Hepatocyte (in vitro differentiated cells): ENCODE measurements around the gene PLPPR3. TPM values are rescaled to one million over a fixed set of nuclear protein-coding genes. Genes with fewer than 3 reads are reported as not detected.

Experiments used
- DNase-seq: peaks from one replicate; pipeline ENCODE4 v3.0.0-alpha.2; 2016; ENCODE audit warnings: low spot score
- H2AFZ ChIP-seq: fragments of 200-600 bp; sonication (generic); 2 replicates; pipeline ENCODE4 v1.6.0; 2016; ENCODE audit warnings: antibody characterized with exemption, mild to moderate bottlenecking
- H3K27ac ChIP-seq: fragments of 200-600 bp; sonication (generic); 2 replicates; pipeline ENCODE4 v1.5.1; 2016; ENCODE audit warnings: mild to moderate bottlenecking
- H3K27me3 ChIP-seq: fragments of 200-600 bp; sonication (generic); 2 replicates; pipeline ENCODE4 v1.6.1; 2016
- H3K36me3 ChIP-seq: fragments of 200-600 bp; sonication (generic); replicated peaks from 2 replicates; pipeline ENCODE4 v1.5.1; 2016; ENCODE audit warnings: low read depth; ENCODE audit not compliant: insufficient read depth
- H3K4me1 ChIP-seq: fragments of 200-600 bp; sonication (generic); 2 replicates; pipeline ENCODE4 v1.5.1; 2016; ENCODE audit warnings: mild to moderate bottlenecking, moderate library complexity; ENCODE audit not compliant: insufficient read depth
- H3K4me2 ChIP-seq: fragments of 200-600 bp; sonication (generic); 2 replicates; pipeline ENCODE4 v1.6.0; 2016
- H3K4me3 ChIP-seq: fragments of 200-600 bp; sonication (generic); 2 replicates; pipeline ENCODE4 v1.5.1; 2016; ENCODE audit warnings: mild to moderate bottlenecking
- H3K79me2 ChIP-seq: fragments of 200-600 bp; sonication (generic); 2 replicates; pipeline ENCODE4 v1.6.0; 2017; ENCODE audit warnings: mild to moderate bottlenecking
- H3K9me2 ChIP-seq: fragments of 200-600 bp; sonication (generic); replicated peaks from 2 replicates; pipeline ENCODE4 v1.6.0; 2017; ENCODE audit warnings: mild to moderate bottlenecking; ENCODE audit not compliant: insufficient read depth
- H3K9me3 ChIP-seq: fragments of 200-600 bp; sonication (generic); 2 replicates; pipeline ENCODE4 v1.5.1; 2016; ENCODE audit warnings: low read depth, mild to moderate bottlenecking
- H4K20me1 ChIP-seq: fragments of 200-600 bp; sonication (generic); 2 replicates; pipeline ENCODE4 v1.6.0; 2016; ENCODE audit warnings: mild to moderate bottlenecking; ENCODE audit not compliant: insufficient read depth, poor library complexity, severe bottlenecking
- EZH2 ChIP-seq: fragments of 200-600 bp; sonication (generic); IDR thresholded peaks from 2 replicates; pipeline ENCODE4 v1.6.1; 2016; ENCODE audit warnings: antibody characterized with exemption, mild to moderate bottlenecking, borderline replicate concordance
- EZH2phosphoT487 ChIP-seq: fragments of 200-600 bp; sonication (generic); IDR thresholded peaks from one replicate; pipeline ENCODE4 v1.6.1; 2018; ENCODE audit warnings: antibody characterized with exemption, mild to moderate bottlenecking, low read depth, moderate library complexity; ENCODE audit not compliant: unreplicated experiment, severe bottlenecking
- WGBS: methylation state at CpG from one replicate; pipeline ENCODE4 v1.1.6; 2016; ENCODE audit warnings: low lambda C conversion rate; ENCODE audit errors: missing lambda C conversion rate; 5-methylcytosine and 5-hydroxymethylcytosine counted together
- polyA plus RNA-seq: library from polyadenylated mRNA; unstranded; fragments of >200 nt; fragmentation: Nextera tagmentation; extraction: Ambion mirVana; gene quantifications from 2 replicates; pipeline ENCODE4 v1.2.1, GENCODE V29; 2016
- total RNA-seq: library from RNA; depleted of rRNA; stranded (reverse); fragments of >200 nt; gene quantifications from 2 replicates; pipeline ENCODE4 v1.2.3, GENCODE V29; 2014
- TF ChIP-seq, protein P1 (sequence below): fragments of 200-600 bp; sonication (generic); IDR thresholded peaks from 2 replicates; pipeline ENCODE4 v1.5.1; 2016; ENCODE audit warnings: antibody characterized with exemption, mild to moderate bottlenecking; ENCODE audit not compliant: poor library complexity

The PLPPR3 gene
- total and polyA plus RNA-seq, 2 experiments from 2014 or later: 11.1 to 11.7 TPM

DNA sequence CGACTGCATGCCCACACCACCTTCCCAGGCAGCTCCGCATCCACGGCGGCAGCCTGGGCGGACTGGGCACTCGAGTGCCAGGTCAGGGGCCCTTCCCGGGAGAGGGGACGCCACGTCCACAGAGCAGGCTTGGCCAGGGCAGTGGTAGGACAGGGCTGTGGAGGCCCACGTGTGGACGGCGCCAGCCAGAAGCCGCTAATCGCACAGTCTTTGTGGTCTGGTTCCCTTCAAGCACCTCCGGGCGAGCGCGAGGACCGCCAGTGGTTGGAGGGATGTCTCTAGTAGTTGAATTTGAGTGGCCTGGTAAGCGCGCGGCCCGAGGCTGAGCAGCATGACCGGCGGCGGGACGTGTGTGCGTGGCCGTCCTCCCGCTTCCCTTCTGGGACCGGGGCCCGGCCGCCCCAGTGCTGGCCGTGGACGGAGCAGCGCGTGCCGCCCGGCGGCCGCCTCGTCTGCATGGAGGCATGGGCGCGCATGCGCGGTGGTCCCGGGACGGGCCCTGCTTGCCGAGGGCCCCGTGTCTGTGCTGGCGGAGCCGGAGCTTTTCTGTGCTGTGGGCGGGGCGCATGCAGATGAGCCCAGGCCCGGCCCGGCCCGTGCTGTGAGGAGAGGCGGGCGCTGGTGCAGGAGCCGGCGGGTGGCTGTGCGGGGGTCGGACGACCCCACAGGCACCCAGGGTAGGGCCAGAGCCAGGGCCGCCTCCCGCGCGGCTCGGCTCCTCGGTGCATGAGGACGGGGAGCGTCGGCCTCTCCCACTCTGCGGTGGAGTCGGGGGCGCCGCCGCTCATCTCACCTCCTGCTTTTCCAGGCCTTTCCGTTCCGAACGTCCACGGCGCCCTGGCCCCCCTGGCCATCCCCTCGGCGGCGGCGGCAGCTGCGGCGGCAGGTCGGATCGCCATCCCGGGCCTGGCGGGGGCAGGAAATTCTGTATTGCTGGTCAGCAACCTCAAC lies 15.9 kb downstream of the PLPPR3 start:
- no peak overlapping the region for H3K27ac ChIP-seq
- WGBS: 96% methylated on average over 85 of the region's 93 CpGs
- no peak for DNase-seq
- TF ChIP-seq EZH2phosphoT487 (no peak), EZH2 (no peak)
- TF ChIP-seq, protein P1, sequence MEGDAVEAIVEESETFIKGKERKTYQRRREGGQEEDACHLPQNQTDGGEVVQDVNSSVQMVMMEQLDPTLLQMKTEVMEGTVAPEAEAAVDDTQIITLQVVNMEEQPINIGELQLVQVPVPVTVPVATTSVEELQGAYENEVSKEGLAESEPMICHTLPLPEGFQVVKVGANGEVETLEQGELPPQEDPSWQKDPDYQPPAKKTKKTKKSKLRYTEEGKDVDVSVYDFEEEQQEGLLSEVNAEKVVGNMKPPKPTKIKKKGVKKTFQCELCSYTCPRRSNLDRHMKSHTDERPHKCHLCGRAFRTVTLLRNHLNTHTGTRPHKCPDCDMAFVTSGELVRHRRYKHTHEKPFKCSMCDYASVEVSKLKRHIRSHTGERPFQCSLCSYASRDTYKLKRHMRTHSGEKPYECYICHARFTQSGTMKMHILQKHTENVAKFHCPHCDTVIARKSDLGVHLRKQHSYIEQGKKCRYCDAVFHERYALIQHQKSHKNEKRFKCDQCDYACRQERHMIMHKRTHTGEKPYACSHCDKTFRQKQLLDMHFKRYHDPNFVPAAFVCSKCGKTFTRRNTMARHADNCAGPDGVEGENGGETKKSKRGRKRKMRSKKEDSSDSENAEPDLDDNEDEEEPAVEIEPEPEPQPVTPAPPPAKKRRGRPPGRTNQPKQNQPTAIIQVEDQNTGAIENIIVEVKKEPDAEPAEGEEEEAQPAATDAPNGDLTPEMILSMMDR: no peak
- H3K9me2 ChIP-seq: no peaks in the 10 kb centered on the region
- H3K4me1 ChIP-seq: peaks cover 23% of the 10 kb centered on the region
- H3K4me3 ChIP-seq: no peak overlapping the region
- no peak overlapping the region for H2AFZ ChIP-seq
- peaks cover 100% of the 10 kb centered on the region for H4K20me1 ChIP-seq
- peaks cover 88% of the 10 kb centered on the region for H3K79me2 ChIP-seq
- no peak overlapping the region for H3K4me2 ChIP-seq
- no peaks in the 10 kb centered on the region for H3K27me3 ChIP-seq
- peaks cover 5% of the 10 kb centered on the region for H3K36me3 ChIP-seq
- no peaks in the 10 kb centered on the region for H3K9me3 ChIP-seq

DNA sequence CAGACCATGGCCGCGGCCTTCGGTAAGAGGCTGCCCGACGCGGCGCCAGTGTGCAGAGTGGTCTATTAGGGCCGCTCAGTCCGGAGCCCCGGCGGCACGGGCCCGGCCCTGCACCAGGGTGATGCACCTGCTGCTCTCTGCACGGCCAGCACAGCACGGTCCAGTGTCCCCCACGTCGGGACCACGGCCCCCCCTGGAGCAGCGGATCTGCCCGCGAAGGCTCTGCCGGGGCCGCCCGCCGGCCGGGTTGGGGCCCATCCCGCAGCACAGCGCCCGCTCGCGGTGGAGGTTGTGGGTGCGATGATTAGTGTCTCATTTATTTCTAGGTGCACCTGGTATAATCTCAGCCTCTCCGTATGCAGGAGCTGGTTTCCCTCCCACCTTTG lies 16.6 kb downstream of the PLPPR3 start:
- Histone ChIP-seq H3K4me2 (no peak overlapping the region), H3K9me2 (no peaks in the 10 kb centered on the region), H3K27me3 (no peaks in the 10 kb centered on the region), H3K4me3 (no peak overlapping the region), H2AFZ (no peak overlapping the region), H3K79me2 (peaks cover 95% of the 10 kb centered on the region), H4K20me1 (peaks cover 100% of the 10 kb centered on the region), H3K36me3 (peaks cover 5% of the 10 kb centered on the region), H3K27ac (no peak overlapping the region), H3K4me1 (peaks cover 30% of the 10 kb centered on the region), H3K9me3 (no peaks in the 10 kb centered on the region)
- over 99% methylated on average over 31 of the region's 33 CpGs for WGBS
- no peak for DNase-seq
- TF ChIP-seq, protein P1: no peak
- no peak for TF ChIP-seq EZH2
- no peak for TF ChIP-seq EZH2phosphoT487

DNA sequence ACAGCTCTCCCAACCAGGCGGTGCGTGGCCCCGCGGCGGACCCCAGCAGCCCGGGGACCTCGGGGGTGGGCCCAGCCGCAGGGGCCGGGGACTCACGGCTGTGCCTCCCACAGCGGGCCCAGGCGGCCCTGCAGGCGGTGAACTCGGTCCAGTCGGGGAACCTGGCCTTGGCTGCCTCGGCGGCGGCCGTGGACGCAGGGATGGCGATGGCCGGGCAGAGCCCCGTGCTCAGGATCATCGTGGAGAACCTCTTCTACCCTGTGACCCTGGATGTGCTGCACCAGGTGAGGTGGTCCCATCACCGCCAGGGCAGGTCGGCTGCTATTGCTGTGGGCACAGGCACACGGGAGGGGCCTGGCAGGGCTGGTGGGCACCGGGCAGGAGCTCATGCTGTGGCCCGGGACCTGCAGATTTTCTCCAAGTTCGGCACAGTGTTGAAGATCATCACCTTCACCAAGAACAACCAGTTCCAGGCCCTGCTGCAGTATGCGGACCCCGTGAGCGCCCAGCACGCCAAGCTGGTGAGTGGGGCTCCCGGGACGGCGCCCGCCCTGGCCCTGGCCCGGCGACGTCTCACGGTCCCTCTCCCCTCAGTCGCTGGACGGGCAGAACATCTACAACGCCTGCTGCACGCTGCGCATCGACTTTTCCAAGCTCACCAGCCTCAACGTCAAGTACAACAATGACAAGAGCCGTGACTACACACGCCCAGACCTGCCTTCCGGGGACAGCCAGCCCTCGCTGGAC lies 17.2 kb downstream of the PLPPR3 start:
- DNase-seq: no peak
- 96% methylated on average over 50 of the region's 53 CpGs for WGBS
- no peaks in the 10 kb centered on the region for H3K9me3 ChIP-seq
- H3K4me1 ChIP-seq: peaks cover 35% of the 10 kb centered on the region
- no peak overlapping the region for H3K4me3 ChIP-seq
- no peaks in the 10 kb centered on the region for H3K27me3 ChIP-seq
- H3K9me2 ChIP-seq: no peaks in the 10 kb centered on the region
- H3K36me3 ChIP-seq: peaks cover 3% of the 10 kb centered on the region
- no peak overlapping the region for H3K27ac ChIP-seq
- H3K4me2 ChIP-seq: no peak overlapping the region
- H3K79me2 ChIP-seq: peaks cover 96% of the 10 kb centered on the region
- peaks cover 100% of the 10 kb centered on the region for H4K20me1 ChIP-seq
- TF ChIP-seq EZH2phosphoT487: no peak
- TF ChIP-seq EZH2: no peak
- TF ChIP-seq, protein P1: no peak
- no peak overlapping the region for H2AFZ ChIP-seq
